ENCODE data around the gene MED25. TPM values are rescaled to one million over a fixed set of nuclear protein-coding genes. Genes with fewer than 3 reads are reported as not detected.

MED25 gene
- total RNA-seq, 2 donors from 2014 or later: 46.1 to 77.2 TPM

GRCh38 chr19:49871349-49871985 is 53.4 kb downstream of the MED25 start:
- intact Hi-C loops (cut with DNase I): no loop called here

GRCh38 chr19:49872245-49873128 is 54.4 kb downstream of the MED25 start:
- Histone ChIP-seq H3K9ac (ENCODE audit: low read depth in 2 of 2, low read length in 2 of 2) (no peak overlapping the region), H3K27me3 (no peaks in the 10 kb centered on the region), H3K4me3 (no peak overlapping the region), H3K9me3 (no peaks in the 10 kb centered on the region), H3K27ac (no peak overlapping the region), H3K36me3 (no peaks in the 10 kb centered on the region), H3K4me1 (peaks cover 7% of the 10 kb centered on the region)
- DNase-seq: no peak
- no peak for TF ChIP-seq CTCF (IDR thresholded peaks at IDR 0.05)
- intact Hi-C loops (cut with DNase I): no loop called here

More at GRCh38 chr19:49871349-49871985, 53.4 kb downstream of the MED25 start:
- H3K27me3 ChIP-seq: no peaks in the 10 kb centered on the region
- H3K9ac ChIP-seq (ENCODE audit: low read depth in 2 of 2, low read length in 2 of 2): no peak overlapping the region
- TF ChIP-seq CTCF (IDR thresholded peaks at IDR 0.05): no peak
- no peak overlapping the region for H3K4me3 ChIP-seq
- DNase-seq: no peak
- no peaks in the 10 kb centered on the region for H3K9me3 ChIP-seq
- peaks cover 7% of the 10 kb centered on the region for H3K4me1 ChIP-seq
- no peak overlapping the region for H3K27ac ChIP-seq
- H3K36me3 ChIP-seq: no peaks in the 10 kb centered on the region

- no peak overlapping the region for H3K9ac ChIP-seq (ENCODE audit: low read depth in 2 of 2, low read length in 2 of 2)
- no peaks in the 10 kb centered on the region for H3K27me3 ChIP-seq
- no peak for TF ChIP-seq CTCF (IDR thresholded peaks at IDR 0.05)
- no peak overlapping the region for H3K27ac ChIP-seq
- intact Hi-C loops (cut with DNase I): no loop called here
- no peak for DNase-seq
- peaks cover 7% of the 10 kb centered on the region for H3K4me1 ChIP-seq
- no peaks in the 10 kb centered on the region for H3K36me3 ChIP-seq
- H3K9me3 ChIP-seq: no peaks in the 10 kb centered on the region
- H3K4me3 ChIP-seq: no peak overlapping the region
Observed at GRCh38 chr19:49873129-49873521, 55.0 kb downstream of the MED25 start.

- Histone ChIP-seq H3K9me3 (no peaks in the 10 kb centered on the region), H3K27ac (no peak overlapping the region), H3K27me3 (no peaks in the 10 kb centered on the region), H3K4me1 (peaks cover 11% of the 10 kb centered on the region), H3K4me3 (no peak overlapping the region), H3K9ac (ENCODE audit: low read depth in 2 of 2, low read length in 2 of 2) (no peak overlapping the region), H3K36me3 (no peaks in the 10 kb centered on the region)
- intact Hi-C loops (cut with DNase I): no loop called here
- no peak for DNase-seq
- TF ChIP-seq CTCF (IDR thresholded peaks at IDR 0.05): no peak
Observed at GRCh38 chr19:49873834-49874233, 55.7 kb downstream of the MED25 start.

- Histone ChIP-seq H3K4me1 (peaks cover 11% of the 10 kb centered on the region), H3K9me3 (no peaks in the 10 kb centered on the region), H3K9ac (ENCODE audit: low read depth in 2 of 2, low read length in 2 of 2) (peak overlapping the region in 1 of 2 donors; percentile 33), H3K27ac (no peak overlapping the region), H3K4me3 (no peak overlapping the region), H3K36me3 (no peaks in the 10 kb centered on the region), H3K27me3 (no peaks in the 10 kb centered on the region)
- DNase-seq: no peak
- TF ChIP-seq CTCF (IDR thresholded peaks at IDR 0.05): no peak
- intact Hi-C loops (cut with DNase I): no loop called here
Observed at GRCh38 chr19:49874503-49875157, 56.5 kb downstream of the MED25 start.

Data from colonic mucosa (tissue), 4 donors.